RWPE2 (cell line): ENCODE data around the gene DRD2.

Source experiments
- ATAC-seq: fragments of 200-7000 bp; cut with Tn5 transposase; 3 replicates; pipeline ENCODE4 v1.9.1; 2021; ENCODE audit warnings: low read depth
- DNase-seq: peaks from one replicate; pipeline ENCODE4 v3.0.0-alpha.2; 2020; ENCODE audit warnings: low spot score
- H3K27ac ChIP-seq: fragments of 450-650 bp; 2 replicates; pipeline ENCODE4 v1.5.1; 2017; ENCODE audit warnings: mild to moderate bottlenecking; ENCODE audit not compliant: poor library complexity, severe bottlenecking
- H3K27me3 ChIP-seq: fragments of 250-450 bp; sonication (Bioruptor Pico); 2 replicates; pipeline ENCODE4 v1.5.1; 2021; ENCODE audit warnings: mild to moderate bottlenecking, moderate library complexity; ENCODE audit not compliant: insufficient read depth, poor library complexity, severe bottlenecking
- H3K36me3 ChIP-seq: fragments of 250-450 bp; sonication (Bioruptor Pico); 2 replicates; pipeline ENCODE4 v1.5.1; 2020; ENCODE audit warnings: low read depth, mild to moderate bottlenecking, moderate library complexity
- H3K4me1 ChIP-seq: fragments of 250-450 bp; sonication (Bioruptor Pico); 2 replicates; pipeline ENCODE4 v1.5.1; 2021; ENCODE audit warnings: mild to moderate bottlenecking, moderate library complexity; ENCODE audit not compliant: insufficient read depth, poor library complexity, severe bottlenecking
- H3K4me3 ChIP-seq: fragments of 250-450 bp; sonication (Bioruptor Pico); 2 replicates; pipeline ENCODE4 v1.5.1; 2021; ENCODE audit warnings: mild to moderate bottlenecking, moderate library complexity; ENCODE audit not compliant: severe bottlenecking
- H3K9me3 ChIP-seq: fragments of 250-450 bp; sonication (Bioruptor Pico); 2 replicates; pipeline ENCODE4 v1.5.1; 2021; ENCODE audit warnings: mild to moderate bottlenecking, moderate library complexity; ENCODE audit not compliant: severe bottlenecking
- CTCF ChIP-seq: fragments of 450-650 bp; IDR thresholded peaks from one replicate; pipeline ENCODE4 v1.5.1; 2017; ENCODE audit warnings: mild to moderate bottlenecking, moderate library complexity; ENCODE audit not compliant: poor library complexity, severe bottlenecking

DRD2 gene

GRCh38 chr11:113392236-113392921 is 82.8 kb downstream of the DRD2 start:
- DNase-seq = no peak
- Histone ChIP-seq H3K9me3 (no peaks in the 10 kb centered on the region), H3K4me3 (no peak overlapping the region), H3K36me3 (no peaks in the 10 kb centered on the region), H3K27ac (no peak overlapping the region), H3K4me1 (no peaks in the 10 kb centered on the region), H3K27me3 (no peaks in the 10 kb centered on the region)
- TF ChIP-seq CTCF = no peak
- ATAC-seq = no peak

- Histone ChIP-seq H3K9me3 (no peaks in the 10 kb centered on the region), H3K4me3 (no peak overlapping the region), H3K27me3 (no peaks in the 10 kb centered on the region), H3K36me3 (no peaks in the 10 kb centered on the region), H3K4me1 (peaks cover 15% of the 10 kb centered on the region), H3K27ac (no peak overlapping the region)
- TF ChIP-seq CTCF = no peak
- ATAC-seq (no peak), DNase-seq (no peak)
Observed at GRCh38 chr11:113389272-113389671, 85.9 kb downstream of the DRD2 start.

- Histone ChIP-seq H3K4me3 (no peak within 1 kb of the TSS), H3K27me3 (no peaks in the 10 kb centered on the region), H3K27ac (no peak within 1 kb of the TSS), H3K36me3 (no peaks in the 10 kb centered on the region), H3K4me1 (peaks cover 26% of the 10 kb centered on the region), H3K9me3 (no peaks in the 10 kb centered on the region)
- ATAC-seq = no peak
- TF ChIP-seq CTCF = no peak
- no peak for DNase-seq
Observed at GRCh38 chr11:113387605-113388211, 87.5 kb downstream of the DRD2 start, which contains the start of gene ANKK1. Gene ANKK1 (plus strand): TSS chr11:113387779. CDS start chr11:113387885, 106 bp downstream.

- TF ChIP-seq CTCF = no peak
- no peak overlapping the region for H3K27ac ChIP-seq
- ATAC-seq (no peak), DNase-seq (no peak)
- no peaks in the 10 kb centered on the region for H3K27me3 ChIP-seq
- H3K4me1 ChIP-seq = peaks cover 26% of the 10 kb centered on the region
- no peaks in the 10 kb centered on the region for H3K36me3 ChIP-seq
- no peaks in the 10 kb centered on the region for H3K9me3 ChIP-seq
- no peak overlapping the region for H3K4me3 ChIP-seq
Observed at GRCh38 chr11:113386866-113387265, 88.3 kb downstream of the DRD2 start.

GRCh38 chr11:113385749-113386148 is 89.4 kb downstream of the DRD2 start:
- no peaks in the 10 kb centered on the region for H3K36me3 ChIP-seq
- peaks cover 26% of the 10 kb centered on the region for H3K4me1 ChIP-seq
- ATAC-seq = no peak
- H3K4me3 ChIP-seq = no peak overlapping the region
- H3K9me3 ChIP-seq = no peaks in the 10 kb centered on the region
- peak overlapping the region; percentile 91 for H3K27ac ChIP-seq
- no peaks in the 10 kb centered on the region for H3K27me3 ChIP-seq
- no peak for DNase-seq
- no peak for TF ChIP-seq CTCF
